ENCODE measurements around the gene ELAVL3. TPM values are rescaled to one million over a fixed set of nuclear protein-coding genes. Genes with fewer than 3 reads are reported as not detected.
"Not testable (repeated sequence)": the region's sequence is repeated elsewhere in the genome, so short reads cannot be mapped to it uniquely, and the experiment has no call there.

Gene ELAVL3
- total RNA-seq, 1 donor from 2014 or later: 42.8 TPM

DNA sequence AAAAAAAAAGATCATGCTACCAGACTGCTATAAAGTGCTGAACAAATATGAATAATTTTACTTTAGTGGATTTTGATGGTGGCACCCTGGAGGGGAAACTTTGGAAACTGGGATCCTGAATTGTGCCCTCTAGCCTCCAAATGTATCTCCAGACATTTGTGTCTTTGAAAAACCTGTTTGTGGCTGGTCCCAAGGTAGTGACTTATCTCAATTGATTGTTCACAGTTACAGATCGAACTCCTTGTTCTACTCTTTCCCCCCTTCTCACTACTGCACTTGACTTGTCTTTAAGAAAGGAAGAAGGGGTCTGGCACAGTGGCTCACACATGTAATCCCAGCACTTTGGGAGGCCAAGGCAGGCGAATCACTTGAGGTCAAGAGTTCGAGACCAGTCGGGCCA, 72.3 kb downstream of the ELAVL3 start:
- Mint-ChIP-seq H3K4me3 (no peak overlapping the region), H3K27ac (ENCODE audit: unreplicated experiment) (no peak overlapping the region), H3K27me3 (ENCODE audit: low read depth) (peaks cover 6% of the 10 kb centered on the region), H3K4me1 (peaks cover 7% of the 10 kb centered on the region), H3K9me3 (no peaks in the 10 kb centered on the region), H3K36me3 (ENCODE audit: low read depth) (no peaks in the 10 kb centered on the region)
- no peak for DNase-seq (ENCODE audit: low read depth, low spot score)
- TF ChIP-seq, protein P1, sequence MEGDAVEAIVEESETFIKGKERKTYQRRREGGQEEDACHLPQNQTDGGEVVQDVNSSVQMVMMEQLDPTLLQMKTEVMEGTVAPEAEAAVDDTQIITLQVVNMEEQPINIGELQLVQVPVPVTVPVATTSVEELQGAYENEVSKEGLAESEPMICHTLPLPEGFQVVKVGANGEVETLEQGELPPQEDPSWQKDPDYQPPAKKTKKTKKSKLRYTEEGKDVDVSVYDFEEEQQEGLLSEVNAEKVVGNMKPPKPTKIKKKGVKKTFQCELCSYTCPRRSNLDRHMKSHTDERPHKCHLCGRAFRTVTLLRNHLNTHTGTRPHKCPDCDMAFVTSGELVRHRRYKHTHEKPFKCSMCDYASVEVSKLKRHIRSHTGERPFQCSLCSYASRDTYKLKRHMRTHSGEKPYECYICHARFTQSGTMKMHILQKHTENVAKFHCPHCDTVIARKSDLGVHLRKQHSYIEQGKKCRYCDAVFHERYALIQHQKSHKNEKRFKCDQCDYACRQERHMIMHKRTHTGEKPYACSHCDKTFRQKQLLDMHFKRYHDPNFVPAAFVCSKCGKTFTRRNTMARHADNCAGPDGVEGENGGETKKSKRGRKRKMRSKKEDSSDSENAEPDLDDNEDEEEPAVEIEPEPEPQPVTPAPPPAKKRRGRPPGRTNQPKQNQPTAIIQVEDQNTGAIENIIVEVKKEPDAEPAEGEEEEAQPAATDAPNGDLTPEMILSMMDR (conservative IDR thresholded peaks at IDR 0.05): no peak

DNA sequence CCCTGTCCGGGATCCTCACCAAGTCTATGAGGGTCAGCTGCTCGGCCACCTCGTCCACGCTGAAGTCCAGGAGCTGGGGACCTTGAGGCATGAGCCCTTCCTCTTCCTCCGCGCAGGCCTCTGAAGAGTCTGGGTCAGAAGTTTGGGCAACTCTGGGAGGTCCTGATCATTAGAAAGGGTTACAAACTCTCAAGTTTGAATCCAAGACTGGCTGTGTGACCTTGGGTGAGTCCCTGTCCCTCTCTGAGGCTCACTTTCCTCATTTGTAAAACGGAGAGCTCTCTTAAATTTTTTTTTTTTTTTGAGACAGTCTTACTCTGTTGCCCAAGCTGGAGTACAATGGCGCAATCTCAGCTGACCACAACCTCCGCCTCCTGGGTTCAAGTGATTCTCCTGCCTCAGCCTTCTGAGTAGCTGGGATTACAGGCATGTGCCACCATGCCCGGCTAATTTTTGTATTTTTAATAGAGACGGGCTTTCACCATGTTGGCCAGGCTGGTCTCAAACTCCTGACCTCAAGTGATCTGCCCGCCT, 74.1 kb downstream of the ELAVL3 start:
- not testable (repeated sequence) for H3K4me3 Mint-ChIP-seq; H3K27ac Mint-ChIP-seq (ENCODE audit: unreplicated experiment); H3K4me1 Mint-ChIP-seq

DNA sequence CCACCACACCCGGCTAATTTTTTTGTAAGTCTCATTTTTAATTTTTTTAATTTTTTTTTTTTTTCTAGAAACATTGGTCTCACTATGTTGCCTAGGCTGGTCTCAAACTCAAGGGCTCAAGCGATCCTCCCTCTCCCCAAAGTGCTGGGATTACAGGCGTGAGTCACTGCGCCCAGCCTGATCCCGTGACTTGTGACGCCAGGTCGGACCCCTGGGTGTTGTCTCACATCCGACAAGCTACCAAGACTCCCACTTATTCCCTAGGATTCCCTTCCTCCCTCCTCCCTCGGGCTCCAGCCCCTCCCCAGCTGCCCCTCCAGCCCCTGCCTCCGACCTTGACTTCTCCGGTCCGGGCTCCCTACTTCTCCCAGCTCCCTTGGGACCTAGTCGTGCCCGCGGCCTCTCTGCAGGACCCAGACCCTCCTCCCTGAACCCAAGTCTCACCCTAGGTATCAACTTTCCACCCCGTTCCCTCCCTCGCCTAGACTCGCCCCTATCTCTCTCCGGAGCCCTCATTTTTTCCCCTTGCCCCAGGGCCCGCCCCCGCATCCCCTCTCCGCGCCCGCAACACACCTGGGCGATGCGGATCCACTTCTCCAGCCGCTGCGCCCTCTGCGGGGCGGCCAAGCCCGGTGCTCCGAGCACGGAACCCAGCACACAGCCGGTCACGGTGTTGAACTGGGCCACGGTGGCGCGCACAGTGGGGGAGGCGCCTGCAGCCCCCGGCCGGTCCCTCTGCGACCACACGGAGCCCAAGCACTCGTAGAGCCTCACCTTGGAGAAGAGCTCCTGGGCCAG, 74.8 kb downstream of the ELAVL3 start:
- no peak for DNase-seq (ENCODE audit: low read depth, low spot score)
- no peak overlapping the region for H3K4me3 Mint-ChIP-seq
- TF ChIP-seq, protein P1 (conservative IDR thresholded peaks at IDR 0.05): no peak
- peaks cover 3% of the 10 kb centered on the region for H3K27me3 Mint-ChIP-seq (ENCODE audit: low read depth)
- no peaks in the 10 kb centered on the region for H3K36me3 Mint-ChIP-seq (ENCODE audit: low read depth)
- no peak overlapping the region for H3K27ac Mint-ChIP-seq (ENCODE audit: unreplicated experiment)
- peaks cover 7% of the 10 kb centered on the region for H3K4me1 Mint-ChIP-seq
- no peaks in the 10 kb centered on the region for H3K9me3 Mint-ChIP-seq

More for the DNA sequence above, 74.1 kb downstream of the ELAVL3 start:
- not testable (repeated sequence) for H3K9me3 Mint-ChIP-seq; DNase-seq (ENCODE audit: low read depth, low spot score); H3K36me3 Mint-ChIP-seq (ENCODE audit: low read depth); H3K27me3 Mint-ChIP-seq (ENCODE audit: low read depth)

DNA sequence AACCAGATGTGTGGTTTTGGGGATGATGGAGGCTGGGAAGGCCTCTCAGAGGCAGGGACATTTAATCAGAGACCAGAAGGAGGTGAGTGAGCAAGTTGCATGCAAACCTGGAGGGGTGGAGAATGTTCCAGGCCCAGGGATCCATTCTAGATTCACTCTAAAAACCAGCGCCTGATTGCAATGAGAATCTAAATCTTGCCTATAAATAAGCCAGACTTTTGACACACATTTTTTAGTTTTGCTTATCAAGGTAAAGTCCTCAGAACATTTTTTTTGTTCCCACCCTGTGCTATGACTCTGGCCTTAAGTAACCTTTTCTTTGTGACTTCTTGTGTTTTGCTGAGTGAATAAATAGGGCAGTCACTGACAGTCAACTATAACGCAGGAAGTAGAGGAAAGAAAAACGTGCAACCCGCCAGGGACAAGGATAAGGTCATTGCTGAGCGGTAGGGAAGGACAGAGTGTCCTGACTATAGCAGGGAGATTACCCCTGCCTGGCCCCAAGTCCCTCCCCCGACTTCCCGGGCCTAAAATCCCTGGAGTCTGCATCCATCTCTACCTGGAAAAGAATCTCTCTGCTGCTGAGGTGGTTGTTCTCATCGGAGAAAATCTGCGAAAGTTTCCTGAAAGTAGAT, 76.1 kb downstream of the ELAVL3 start:
- Mint-ChIP-seq H3K36me3 (ENCODE audit: low read depth) (no peaks in the 10 kb centered on the region), H3K27ac (ENCODE audit: unreplicated experiment) (no peak overlapping the region), H3K4me1 (peaks cover 11% of the 10 kb centered on the region), H3K27me3 (ENCODE audit: low read depth) (no peaks in the 10 kb centered on the region), H3K4me3 (no peak overlapping the region), H3K9me3 (peaks cover 3% of the 10 kb centered on the region)
- no peak for DNase-seq (ENCODE audit: low read depth, low spot score)
- TF ChIP-seq, protein P1 (conservative IDR thresholded peaks at IDR 0.05): no peak

DNA sequence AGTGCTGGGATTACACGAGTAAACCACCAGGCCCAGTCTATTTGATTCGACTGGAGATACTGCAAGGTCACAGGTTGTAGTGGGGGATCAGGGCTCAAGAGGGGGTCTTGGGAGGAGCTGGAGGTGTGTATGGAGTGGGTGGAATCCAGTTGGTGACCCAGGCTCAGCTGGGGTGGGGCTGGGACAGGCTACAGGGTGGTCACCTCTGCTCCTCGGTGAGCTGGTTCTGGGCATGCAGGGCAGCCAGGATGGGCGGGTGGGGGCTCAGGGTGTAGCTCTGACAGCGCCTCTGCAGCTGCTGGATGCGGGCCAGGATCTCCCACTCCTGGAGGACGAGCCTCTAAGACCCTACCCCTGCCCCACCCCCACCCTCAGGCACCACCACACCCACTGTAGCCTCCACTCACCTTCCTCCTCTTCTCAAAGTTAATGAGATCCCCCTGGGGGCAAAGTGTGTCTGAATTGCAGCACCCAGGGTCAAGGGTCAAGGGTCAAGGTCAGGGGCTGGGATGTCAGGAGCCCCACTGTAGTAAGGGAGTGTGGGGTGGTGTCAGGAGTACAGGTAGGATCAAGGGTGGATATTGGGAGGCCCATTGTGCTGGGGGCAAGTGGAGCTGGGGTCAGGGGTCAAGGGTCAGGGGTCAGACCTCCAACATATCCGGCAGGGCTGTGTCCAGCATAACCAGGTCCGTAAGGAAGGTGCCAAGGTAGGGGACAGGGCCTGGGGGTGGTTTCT, 78.9 kb downstream of the ELAVL3 start:
- Mint-ChIP-seq H3K36me3 (ENCODE audit: low read depth) (no peaks in the 10 kb centered on the region), H3K27me3 (ENCODE audit: low read depth) (no peaks in the 10 kb centered on the region), H3K4me3 (no peak overlapping the region), H3K27ac (ENCODE audit: unreplicated experiment) (no peak overlapping the region), H3K9me3 (peaks cover 3% of the 10 kb centered on the region), H3K4me1 (peaks cover 11% of the 10 kb centered on the region)
- no peak for DNase-seq (ENCODE audit: low read depth, low spot score)
- TF ChIP-seq, protein P1 (conservative IDR thresholded peaks at IDR 0.05): no peak

Small RNA genes lying within 50 kb of the gene (microRNA-seq; reads per million reads assigned to microRNA genes)
- gene MIR7974: 1.8 reads per million

Other genes starting within 250 kb of the ELAVL3 start
- gene ANGPTL8, start 241.4 kb downstream of the ELAVL3 start, total RNA-seq: not detected in 2 replicates
- gene DOCK6, start 218.5 kb downstream of the ELAVL3 start, total RNA-seq: 34.7 and 40.6 TPM in 2 replicates
- not detected in 2 replicates for gene TSPAN16, start 184.9 kb downstream of the ELAVL3 start, total RNA-seq
- 15.1 and 15.4 TPM in 2 replicates for gene RAB3D, start 141.4 kb downstream of the ELAVL3 start, total RNA-seq
- gene TMEM205, start 134.8 kb downstream of the ELAVL3 start, total RNA-seq: 34.8 and 36.1 TPM in 2 replicates
- 7.0 and 10.3 TPM in 2 replicates for gene CCDC159, start 134.5 kb downstream of the ELAVL3 start, total RNA-seq
- 10.3 and 12.3 TPM in 2 replicates for gene PLPPR2, start 125.6 kb downstream of the ELAVL3 start, total RNA-seq
- gene SWSAP1, start 106.4 kb downstream of the ELAVL3 start, total RNA-seq: 2.9 and 3.5 TPM in 2 replicates
- gene EPOR, start 96.7 kb downstream of the ELAVL3 start, total RNA-seq: 3.5 and 4.5 TPM in 2 replicates
- gene RGL3, start 61.7 kb downstream of the ELAVL3 start, total RNA-seq: 0.30 and 0.55 TPM in 2 replicates
- 2.2 and 3.1 TPM in 2 replicates for gene ODAD3, start 45.9 kb downstream of the ELAVL3 start, total RNA-seq
- 388 and 391 TPM in 2 replicates for gene PRKCSH, start 45.4 kb downstream of the ELAVL3 start, total RNA-seq
- gene ZNF653, start 24.8 kb upstream of the ELAVL3 start, total RNA-seq: 17.9 and 19.0 TPM in 2 replicates
- 46.0 and 49.4 TPM in 2 replicates for gene ECSIT, start 48.1 kb upstream of the ELAVL3 start, total RNA-seq
- 1.6 and 1.8 TPM in 2 replicates for gene CNN1, start 57.8 kb upstream of the ELAVL3 start, total RNA-seq
- 69.8 and 70.0 TPM in 2 replicates for gene ELOF1, start 78.2 kb upstream of the ELAVL3 start, total RNA-seq
- gene ACP5, start 96.6 kb upstream of the ELAVL3 start, total RNA-seq: 1.2 and 2.5 TPM in 2 replicates
- 22.2 and 26.9 TPM in 2 replicates for gene ZNF627, start 116.4 kb upstream of the ELAVL3 start, total RNA-seq